Psoas muscle (tissue), 8 donors: Measurements from ENCODE around the gene SH3RF1. TPM values are rescaled to one million over a fixed set of nuclear protein-coding genes. Genes with fewer than 3 reads are reported as not detected.

ENCODE experiments used
- ATAC-seq, 4 donors: fragments of 200-7000 bp; cut with Tn5 transposase; one replicate each; pipeline ENCODE4 v1.9.1; 2020; ENCODE audit warnings: moderate library complexity in 3 of 4, mild to moderate bottlenecking in 2 of 4
- DNase-seq, 2 donors: peaks; one replicate each; pipeline ENCODE4 v3.0.0-alpha.2; 2020
- H3K27ac ChIP-seq: fragments of 200-600 bp; one replicate; pipeline ENCODE4 v1.8.0; 2022
- H3K27me3 ChIP-seq, 3 donors: fragments of 200-600 bp in 1 of 3; one replicate each; pipeline versions ENCODE4 v1.6.1 to v1.8.0; 2013 to 2022; ENCODE audit warnings: low read length in 2 of 3, mild to moderate bottlenecking in 2 of 3, moderate library complexity in 1 of 3; ENCODE audit not compliant: insufficient read depth in 3 of 3
- H3K36me3 ChIP-seq, 2 donors: fragments of 200-600 bp in 1 of 2; one replicate each; pipeline versions ENCODE4 v1.6.1 to v1.8.0; 2013 to 2022; ENCODE audit warnings: low read depth in 1 of 2, mild to moderate bottlenecking in 1 of 2, moderate library complexity in 1 of 2; ENCODE audit not compliant: insufficient read depth in 1 of 2
- H3K4me1 ChIP-seq: fragments of 200-600 bp; one replicate; pipeline ENCODE4 v1.8.0; 2022
- H3K4me3 ChIP-seq: fragments of 200-600 bp; one replicate; pipeline ENCODE4 v1.8.0; 2022; ENCODE audit warnings: mild to moderate bottlenecking
- H3K9me3 ChIP-seq: fragments of 200-600 bp; one replicate; pipeline ENCODE4 v1.8.0; 2022
- CTCF ChIP-seq: fragments of 200-600 bp; IDR thresholded peaks from one replicate; pipeline ENCODE4 v1.8.0; 2022; ENCODE audit warnings: antibody characterized with exemption
- WGBS, 3 donors: extraction: QIAGEN DNeasy Blood & Tissue Kit; methylation state at CpG; one replicate each; pipeline versions ENCODE4 v1.1.6 to v1.1.7; 2013; 5-methylcytosine and 5-hydroxymethylcytosine counted together
- intact Hi-C, 2 donors: fragments of 100-400 bp; cut with DNase I; formaldehyde crosslinking; loops; one replicate each; pipeline versions ENCODE4 v1.11.0 to v1.14.2; 2022
- polyA plus RNA-seq, 3 donors: library from polyadenylated mRNA; stranded (reverse); fragments of 200-250 nt; gene quantifications; one replicate each; pipeline ENCODE4 v1.2.3, GENCODE V29; 2013
- total RNA-seq, 4 donors: library from RNA; stranded (reverse); fragmentation: NEBNext Ultra II Directional in 2 of 4; extraction: Animal tissue kit (Norgen Biotek cat#: 25700) in 2 of 4; gene quantifications; one replicate each; pipeline versions ENCODE4 v1.2.1 to v1.2.4, GENCODE V29; 2021 to 2023
- donor health status: healthy with polysubstance abuse.
- donor health status: DM: no; HTN: no; CAD: no; lungs with moderate emphysema.
- donor health status: Bipolar disorder and iron deficiency.
- donor health status: healthy.
- donor health status: DM: yes; HTN: yes; CAD: no.
- donor health status: DM: no; HTN: no; CAD: no.
- donor health status: DM: no; HTN: no; CAD: no.
- donor health status: DM: yes; HTN: yes; CAD: no.

The SH3RF1 gene
- total and polyA plus RNA-seq, 7 donors, result 4.8 to 35.9 (median 19.2) TPM

GRCh38 chr4:169312690-169313422 lies 42.1 kb upstream of the SH3RF1 start:
- Histone ChIP-seq H3K4me3 (no peak overlapping the region), H3K36me3 (no peaks in the 10 kb centered on the region), H3K27me3 (no peaks in the 10 kb centered on the region), H3K27ac (no peak overlapping the region), H3K4me1 (peaks cover 21% of the 10 kb centered on the region), H3K9me3 (no peaks in the 10 kb centered on the region)
- intact Hi-C loops, result loop anchor here in 1 of 2 donors (5.0 kb wide), 1 partner anchor 41 kb away; the partner anchor contains the start of gene SH3RF1
- WGBS, 3 donors, result 85 to 93% (median 86%) methylated on average over 6 of the region's 6 CpGs
- TF ChIP-seq CTCF, result no peak
- DNase-seq (no peak), ATAC-seq (no peak)

GRCh38 chr4:169311643-169312365 lies 41.0 kb upstream of the SH3RF1 start:
- H3K36me3 ChIP-seq, result no peaks in the 10 kb centered on the region
- H3K27me3 ChIP-seq, result no peaks in the 10 kb centered on the region
- H3K4me3 ChIP-seq, result no peak overlapping the region
- H3K9me3 ChIP-seq, result no peaks in the 10 kb centered on the region
- ATAC-seq (peak; percentile 54 to 76 (median 70)), DNase-seq (no peak)
- WGBS, 3 donors, result 70 to 72% (median 71%) methylated on average over 12 of the region's 12 CpGs
- intact Hi-C loops, result loop anchor here in 1 of 2 donors (5.0 kb wide), 1 partner anchor 40 kb away; the partner anchor contains the start of gene SH3RF1
- peaks cover 21% of the 10 kb centered on the region for H3K4me1 ChIP-seq
- no peak overlapping the region for H3K27ac ChIP-seq
- TF ChIP-seq CTCF, result peak; percentile 58

- WGBS, 3 donors, result 90 to 95% (median 94%) methylated on average over 12 of the region's 12 CpGs
- H3K27me3 ChIP-seq, result no peaks in the 10 kb centered on the region
- H3K4me3 ChIP-seq, result no peak overlapping the region
- intact Hi-C loops, result no loop called here
- H3K27ac ChIP-seq, result no peak overlapping the region
- no peaks in the 10 kb centered on the region for H3K36me3 ChIP-seq
- TF ChIP-seq CTCF, result no peak
- peaks cover 16% of the 10 kb centered on the region for H3K4me1 ChIP-seq
- no peaks in the 10 kb centered on the region for H3K9me3 ChIP-seq
- no peak for DNase-seq
- no peak for ATAC-seq
Observed at GRCh38 chr4:169309326-169309967, 38.7 kb upstream of the SH3RF1 start.

GRCh38 chr4:169307576-169307975 lies 36.8 kb upstream of the SH3RF1 start:
- Histone ChIP-seq H3K9me3 (no peaks in the 10 kb centered on the region), H3K4me1 (peaks cover 11% of the 10 kb centered on the region), H3K27me3 (no peaks in the 10 kb centered on the region), H3K4me3 (no peak overlapping the region), H3K27ac (peak overlapping the region; percentile 87), H3K36me3 (no peaks in the 10 kb centered on the region)
- ATAC-seq, result no peak
- DNase-seq, result no peak
- intact Hi-C loops, result no loop called here
- 66 to 91% (median 80%) methylated on average over 2 of the region's 2 CpGs for WGBS, 3 donors
- TF ChIP-seq CTCF, result no peak
